Activated CD4-positive, CD25-positive, alpha-beta regulatory T cell treated with anti-CD3 and anti-CD28 coated beads, Interleukin-2, amount 50 U/mL, for 24 hours (primary cell): ENCODE results near the gene MAGEA2B.
"Not testable (repeated sequence)": the region's sequence is repeated elsewhere in the genome, so short reads cannot be mapped to it uniquely, and the experiment has no call there.

Experiments used
- ATAC-seq, 2 donors: fragments of 150-1000 bp; cut with Tn5 transposase; one replicate each; pipeline ENCODE4 v1.10.0; 2021; ENCODE audit warnings: mild to moderate bottlenecking in 1 of 2, moderate library complexity in 1 of 2

Gene MAGEA2B

DNA sequence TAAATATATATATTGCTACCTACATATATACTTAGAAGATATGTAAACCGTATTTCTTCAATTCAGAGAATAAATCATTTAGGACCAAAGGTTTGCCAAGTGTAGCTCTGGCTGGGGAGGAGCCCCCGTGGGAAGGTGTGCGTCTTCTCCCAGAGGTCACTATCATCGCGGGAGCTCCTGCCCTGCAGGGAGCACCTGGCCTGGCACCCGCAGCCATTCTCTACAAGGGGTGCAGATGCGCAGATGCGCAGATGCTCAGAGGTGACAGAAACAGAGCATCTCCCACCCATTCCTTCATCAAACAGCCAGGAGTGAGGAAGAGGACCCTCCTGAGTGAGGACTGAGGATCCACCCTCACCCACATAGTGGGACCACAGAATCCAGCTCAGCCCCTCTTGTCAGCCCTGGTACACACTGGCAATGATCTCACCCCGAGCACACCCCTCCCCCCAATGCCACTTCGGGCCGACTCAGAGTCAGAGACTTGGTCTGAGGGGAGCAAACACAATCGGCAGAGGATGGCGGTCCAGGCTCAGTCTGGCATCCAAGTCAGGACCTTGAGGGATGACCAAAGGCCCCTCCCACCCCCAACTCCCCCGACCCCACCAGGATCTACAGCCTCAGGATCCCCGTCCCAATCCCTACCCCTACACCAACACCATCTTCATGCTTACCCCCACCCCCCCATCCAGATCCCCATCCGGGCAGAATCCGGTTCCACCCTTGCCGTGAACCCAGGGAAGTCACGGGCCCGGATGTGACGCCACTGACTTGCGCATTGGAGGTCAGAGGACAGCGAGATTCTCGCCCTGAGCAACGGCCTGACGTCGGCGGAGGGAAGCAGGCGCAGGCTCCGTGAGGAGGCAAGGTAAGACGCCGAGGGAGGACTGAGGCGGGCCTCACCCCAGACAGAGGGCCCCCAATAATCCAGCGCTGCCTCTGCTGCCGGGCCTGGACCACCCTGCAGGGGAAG, at the start of gene MAGEA2B:
TSS of gene MAGEA2B (plus strand) at position 814 of the 973 bp plus-strand sequence. CDS start 2,479 bp downstream, outside the sequence.
- ATAC-seq = not testable (repeated sequence)

- no peak for ATAC-seq
Measured at GRCh38 chrX:152674135-152674534, 40.3 kb upstream of the MAGEA2B start.

- ATAC-seq = not testable (repeated sequence)
Measured at GRCh38 chrX:152674652-152675051, 39.8 kb upstream of the MAGEA2B start.

DNA sequence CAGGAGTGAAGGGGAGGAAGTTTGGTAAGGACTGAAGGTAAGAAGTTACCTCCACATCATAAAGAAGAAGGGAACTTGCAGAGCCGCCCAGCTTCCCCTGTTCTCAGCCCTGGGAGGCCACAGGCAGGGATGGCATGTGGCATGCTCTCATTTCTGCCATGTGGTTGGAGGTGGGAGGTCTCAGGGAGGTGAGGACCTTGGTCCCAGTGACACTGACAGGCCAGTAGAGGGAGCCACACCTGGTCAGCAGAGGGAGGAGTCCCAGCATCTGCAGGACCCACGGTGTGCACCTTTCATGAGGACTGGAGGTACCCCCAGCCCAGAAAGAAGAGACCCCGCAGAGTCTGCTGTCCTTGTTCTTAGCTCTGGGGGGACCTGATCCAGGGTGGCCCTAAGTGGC, 33.4 kb upstream of the MAGEA2B start:
- not testable (repeated sequence) for ATAC-seq

DNA sequence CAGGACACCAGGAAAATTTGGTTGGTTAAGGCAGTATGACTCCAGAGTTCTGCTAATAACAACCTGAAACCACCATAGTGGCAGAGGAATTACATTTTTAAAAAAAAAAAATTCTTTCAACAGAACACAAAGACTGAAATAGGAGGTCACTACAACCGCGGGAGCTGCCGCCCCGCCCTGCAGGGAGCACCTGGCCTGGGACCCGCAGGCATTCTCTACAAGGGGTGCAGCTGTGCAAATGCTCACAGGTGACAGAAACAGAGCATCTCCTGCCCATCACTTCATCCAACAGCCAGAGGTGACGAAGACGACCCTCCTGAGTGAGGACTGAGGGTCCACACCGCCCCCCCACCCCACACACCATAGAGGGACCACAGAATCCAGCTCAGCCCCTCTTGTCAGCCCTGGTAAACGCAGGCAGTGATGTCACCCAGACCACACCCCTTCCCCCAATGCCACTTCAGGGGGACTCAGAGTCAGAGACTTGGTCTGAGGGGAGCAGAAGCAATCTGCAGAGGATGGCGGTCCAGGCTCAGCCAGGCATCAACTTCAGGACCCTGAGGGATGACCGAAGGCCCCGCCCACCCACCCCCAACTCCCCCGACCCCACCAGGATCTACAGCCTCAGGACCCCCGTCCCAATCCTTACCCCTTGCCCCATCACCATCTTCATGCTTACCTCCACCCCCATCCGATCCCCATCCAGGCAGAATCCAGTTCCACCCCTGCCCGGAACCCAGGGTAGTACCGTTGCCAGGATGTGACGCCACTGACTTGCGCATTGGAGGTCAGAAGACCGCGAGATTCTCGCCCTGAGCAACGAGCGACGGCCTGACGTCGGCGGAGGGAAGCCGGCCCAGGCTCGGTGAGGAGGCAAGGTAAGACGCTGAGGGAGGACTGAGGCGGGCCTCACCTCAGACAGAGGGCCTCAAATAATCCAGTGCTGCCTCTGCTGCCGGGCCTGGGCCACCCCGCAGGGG, 16.2 kb upstream of the MAGEA2B start, which contains the start of gene MAGEA3:
TSS of gene MAGEA3 (plus strand) at position 843 of the 980 bp plus-strand sequence. CDS start 2,039 bp downstream, outside the sequence.
- ATAC-seq = not testable (repeated sequence)

- ATAC-seq = not testable (repeated sequence)
Measured at GRCh38 chrX:152700390-152700789, 14.0 kb upstream of the MAGEA2B start.

DNA sequence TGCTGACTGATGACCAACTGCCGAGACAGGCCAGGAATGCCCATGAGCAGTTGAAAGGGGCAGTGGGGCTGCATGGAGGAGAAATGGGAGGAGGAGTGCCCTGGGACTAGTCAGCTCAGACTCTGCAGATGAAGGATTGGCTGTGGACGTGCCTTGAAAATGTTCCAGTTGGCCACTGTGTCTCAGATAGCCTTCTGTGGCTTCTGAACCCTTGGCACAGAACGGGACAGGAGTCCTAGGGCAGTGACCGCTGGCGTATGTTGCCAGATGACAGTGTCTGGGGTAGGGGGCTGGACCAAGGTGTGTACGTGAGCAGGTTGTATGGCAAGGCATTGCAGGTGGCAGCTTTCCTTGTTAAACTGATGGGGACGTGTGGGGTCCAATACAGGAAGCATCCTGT, 7.9 kb upstream of the MAGEA2B start:
- not testable (repeated sequence) for ATAC-seq

GRCh38 chrX:152709173-152709572, 5.3 kb upstream of the MAGEA2B start, which contains the start of gene CSAG2:
Gene CSAG2, minus strand, starts transcription at chrX:152709273. Its CDS starts 161 bp downstream, at chrX:152709112.
- ATAC-seq = not testable (repeated sequence)

GRCh38 chrX:152713195-152713594, 1.2 kb upstream of the MAGEA2B start:
- ATAC-seq = not testable (repeated sequence)

DNA sequence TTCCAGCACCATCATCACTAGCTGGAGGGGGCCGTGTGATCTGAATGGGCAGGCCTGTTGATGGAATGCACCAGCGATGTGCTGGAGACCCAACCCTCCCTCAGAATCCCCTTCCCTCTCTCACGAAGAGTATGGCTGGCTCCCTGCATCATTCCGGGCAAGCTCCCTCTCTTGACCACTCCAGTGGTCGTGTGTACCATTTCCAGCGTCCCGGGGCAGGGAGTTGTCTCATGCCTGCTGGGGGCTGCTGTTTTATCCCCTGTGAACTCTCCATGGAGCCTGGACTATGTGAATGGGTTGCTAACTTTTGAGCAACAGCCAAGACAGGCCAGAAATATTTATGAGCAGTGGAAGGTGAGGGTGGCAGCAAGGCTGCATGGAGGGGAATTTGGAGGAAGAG, 11.0 kb downstream of the MAGEA2B start:
- ATAC-seq = no peak

GRCh38 chrX:152733261-152733975, 19.0 kb downstream of the MAGEA2B start, which contains the start of the genes CSAG1 and MAGEA12:
Gene CSAG1, minus strand, starts transcription at chrX:152733721. Its CDS starts 1,261 bp downstream, at chrX:152732460.
Gene MAGEA12, plus strand, starts transcription at chrX:152733757. Its CDS starts 2,405 bp downstream, at chrX:152736162.
- no peak for ATAC-seq

- not testable (repeated sequence) for ATAC-seq
Measured at GRCh38 chrX:152734143-152734858, 19.9 kb downstream of the MAGEA2B start.

GRCh38 chrX:152735101-152735500, 20.7 kb downstream of the MAGEA2B start:
- no peak for ATAC-seq

DNA sequence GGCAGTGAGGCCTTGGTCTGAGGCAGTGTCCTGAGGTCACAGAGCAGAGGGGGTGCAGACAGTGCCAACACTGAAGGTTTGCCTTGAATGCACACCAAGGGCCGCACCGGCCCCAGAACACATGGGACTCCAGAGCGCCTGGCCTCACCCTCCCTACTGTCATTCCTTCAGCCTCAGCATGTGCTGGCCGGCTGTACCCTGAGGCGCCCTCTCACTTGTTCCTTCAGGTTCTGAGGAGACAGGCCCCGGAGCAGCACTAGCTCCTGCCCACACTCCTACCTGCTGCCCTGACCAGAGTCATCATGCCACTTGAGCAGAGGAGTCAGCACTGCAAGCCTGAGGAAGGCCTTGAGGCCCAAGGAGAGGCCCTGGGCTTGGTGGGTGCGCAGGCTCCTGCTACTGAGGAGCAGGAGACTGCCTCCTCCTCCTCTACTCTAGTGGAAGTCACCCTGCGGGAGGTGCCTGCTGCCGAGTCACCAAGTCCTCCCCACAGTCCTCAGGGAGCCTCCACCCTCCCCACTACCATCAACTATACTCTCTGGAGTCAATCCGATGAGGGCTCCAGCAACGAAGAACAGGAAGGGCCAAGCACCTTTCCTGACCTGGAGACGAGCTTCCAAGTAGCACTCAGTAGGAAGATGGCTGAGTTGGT, 21.6 kb downstream of the MAGEA2B start:
- no peak for ATAC-seq

DNA sequence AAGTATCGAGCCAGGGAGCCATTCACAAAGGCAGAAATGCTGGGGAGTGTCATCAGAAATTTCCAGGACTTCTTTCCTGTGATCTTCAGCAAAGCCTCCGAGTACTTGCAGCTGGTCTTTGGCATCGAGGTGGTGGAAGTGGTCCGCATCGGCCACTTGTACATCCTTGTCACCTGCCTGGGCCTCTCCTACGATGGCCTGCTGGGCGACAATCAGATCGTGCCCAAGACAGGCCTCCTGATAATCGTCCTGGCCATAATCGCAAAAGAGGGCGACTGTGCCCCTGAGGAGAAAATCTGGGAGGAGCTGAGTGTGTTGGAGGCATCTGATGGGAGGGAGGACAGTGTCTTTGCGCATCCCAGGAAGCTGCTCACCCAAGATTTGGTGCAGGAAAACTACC, 22.1 kb downstream of the MAGEA2B start:
- ATAC-seq = not testable (repeated sequence)

DNA sequence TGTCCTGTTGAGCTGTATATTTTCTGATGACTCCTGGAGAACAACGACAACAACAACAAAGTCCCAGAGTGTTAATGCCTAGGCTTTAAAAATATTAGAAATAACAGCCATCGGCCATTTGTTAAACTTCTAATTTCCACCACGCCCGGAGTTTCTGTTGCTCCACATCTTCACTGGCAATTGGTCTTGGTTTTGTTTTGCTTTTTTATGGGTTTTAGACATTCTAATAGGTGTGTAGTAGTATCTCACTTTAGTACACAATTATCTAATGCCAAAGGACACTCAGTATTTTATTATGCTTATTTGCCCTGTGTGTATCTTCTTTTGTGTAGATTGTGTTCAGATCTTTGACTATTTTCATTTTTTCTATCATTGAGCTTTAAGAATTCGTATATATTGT, 24.1 kb downstream of the MAGEA2B start:
- no peak for ATAC-seq

- ATAC-seq = not testable (repeated sequence)
Measured at GRCh38 chrX:152753686-152754650, 39.5 kb downstream of the MAGEA2B start, which contains the start of gene MAGEA2. Gene MAGEA2, minus strand, starts transcription at chrX:152753842. Its CDS starts 2,479 bp downstream, at chrX:152751363.

- ATAC-seq = not testable (repeated sequence)
Measured at GRCh38 chrX:152754871-152755270, 40.4 kb downstream of the MAGEA2B start.

GRCh38 chrX:152758918-152759317, 44.5 kb downstream of the MAGEA2B start, which contains the start of gene CSAG3:
Gene CSAG3, plus strand, starts transcription at chrX:152759218.
- ATAC-seq = not testable (repeated sequence)
